NB4 (cell line): ENCODE measurements around the gene RER1.

Experiments
- MAX ChIP-seq: IDR thresholded peaks from 2 replicates; pipeline ENCODE4 v1.6.1; 2011; ENCODE audit warnings: low read depth, low read length
- MYC ChIP-seq: IDR thresholded peaks from 2 replicates; pipeline ENCODE4 v1.6.1; 2011; ENCODE audit warnings: low read depth, low read length
- POLR2A ChIP-seq: IDR thresholded peaks from 2 replicates; pipeline ENCODE4 v1.6.1; 2011; ENCODE audit warnings: mild to moderate bottlenecking; ENCODE audit not compliant: insufficient read length; ENCODE audit errors: extremely low read depth
- TF ChIP-seq, protein P1 (sequence below): IDR thresholded peaks from one replicate; pipeline ENCODE4 v1.5.1; 2012; ENCODE audit warnings: low read depth, low read length

DNA sequence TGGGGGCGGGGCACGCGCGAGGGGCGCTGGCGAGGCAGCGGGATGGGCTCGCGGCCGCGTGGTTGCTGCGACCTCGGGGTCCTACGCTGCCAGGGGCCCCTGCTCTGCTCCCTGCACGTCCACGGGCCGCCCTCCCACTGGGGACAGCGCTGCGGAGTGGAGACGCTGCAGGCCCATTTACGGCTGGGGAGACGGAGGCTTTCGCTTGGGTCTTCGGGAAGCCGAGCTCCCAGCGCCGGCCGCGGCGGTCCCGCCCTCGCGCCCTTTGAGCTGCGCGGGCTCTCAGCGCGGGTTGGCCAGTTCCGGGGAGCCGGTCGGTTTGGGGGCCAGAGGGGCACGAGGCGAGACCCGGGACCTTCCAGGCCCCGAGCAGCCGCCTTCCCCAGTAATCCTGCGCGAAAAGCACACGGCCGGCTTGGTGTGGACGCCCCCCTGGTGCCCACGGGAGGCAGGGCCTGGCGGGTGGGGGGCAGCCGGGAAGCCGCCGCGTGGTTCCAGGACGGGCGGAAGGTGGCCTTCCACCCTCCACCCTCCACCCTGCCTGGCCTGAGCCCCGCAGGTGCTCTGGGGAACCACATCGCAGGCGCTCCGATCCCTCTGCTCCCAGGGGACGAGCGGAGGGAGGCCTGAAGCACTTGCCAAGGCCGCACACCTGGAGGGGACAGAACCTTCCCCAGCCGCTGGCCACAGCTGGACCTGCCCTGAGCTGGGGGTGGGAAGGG, 21.3 kb downstream of the RER1 start:
- TF ChIP-seq, protein P1, sequence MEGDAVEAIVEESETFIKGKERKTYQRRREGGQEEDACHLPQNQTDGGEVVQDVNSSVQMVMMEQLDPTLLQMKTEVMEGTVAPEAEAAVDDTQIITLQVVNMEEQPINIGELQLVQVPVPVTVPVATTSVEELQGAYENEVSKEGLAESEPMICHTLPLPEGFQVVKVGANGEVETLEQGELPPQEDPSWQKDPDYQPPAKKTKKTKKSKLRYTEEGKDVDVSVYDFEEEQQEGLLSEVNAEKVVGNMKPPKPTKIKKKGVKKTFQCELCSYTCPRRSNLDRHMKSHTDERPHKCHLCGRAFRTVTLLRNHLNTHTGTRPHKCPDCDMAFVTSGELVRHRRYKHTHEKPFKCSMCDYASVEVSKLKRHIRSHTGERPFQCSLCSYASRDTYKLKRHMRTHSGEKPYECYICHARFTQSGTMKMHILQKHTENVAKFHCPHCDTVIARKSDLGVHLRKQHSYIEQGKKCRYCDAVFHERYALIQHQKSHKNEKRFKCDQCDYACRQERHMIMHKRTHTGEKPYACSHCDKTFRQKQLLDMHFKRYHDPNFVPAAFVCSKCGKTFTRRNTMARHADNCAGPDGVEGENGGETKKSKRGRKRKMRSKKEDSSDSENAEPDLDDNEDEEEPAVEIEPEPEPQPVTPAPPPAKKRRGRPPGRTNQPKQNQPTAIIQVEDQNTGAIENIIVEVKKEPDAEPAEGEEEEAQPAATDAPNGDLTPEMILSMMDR, result no peak
- TF ChIP-seq MYC (peak; percentile 23; the same call in 1 of the 2 replicates), MAX (no peak), POLR2A (peak; percentile 73)
